CD14-positive monocyte (primary cell): ENCODE measurements around the gene SCUBE1. TPM values are rescaled to one million over a fixed set of nuclear protein-coding genes. Genes with fewer than 3 reads are reported as not detected.

ENCODE experiments used
- DNase-seq, 3 donors: peaks; one replicate each; pipeline ENCODE4 v3.0.0-alpha.2; 2011 to 2022
- H2AFZ ChIP-seq: 2 replicates; pipeline ENCODE4 v1.6.0; 2012; ENCODE audit warnings: mild to moderate bottlenecking, low read depth, low read length, inconsistent platforms; ENCODE audit not compliant: insufficient read depth, poor library complexity, severe bottlenecking
- H3K27ac ChIP-seq, 2 donors: 1 replicate in 1 of 2; 2 replicates in 1 of 2; pipeline ENCODE4 v1.5.1; 2012 to 2013; ENCODE audit warnings: low read length in 2 of 2, control low read depth in 1 of 2, inconsistent platforms in 1 of 2, low read depth in 1 of 2, mild to moderate bottlenecking in 1 of 2
- H3K27me3 ChIP-seq, 2 donors: one replicate each; pipeline versions ENCODE4 v1.6.0 to v1.6.1; 2011 to 2013; ENCODE audit warnings: low read length in 2 of 2; ENCODE audit not compliant: control insufficient read depth in 2 of 2, insufficient read depth in 2 of 2
- H3K36me3 ChIP-seq, 2 donors: replicated peaks in 1 of 2; 1 replicate in 1 of 2; 2 replicates in 1 of 2; pipeline versions ENCODE4 v1.5.1 to v1.6.1; 2012 to 2013; ENCODE audit warnings: low read length in 2 of 2, control low read depth in 1 of 2, inconsistent platforms in 1 of 2, mild to moderate bottlenecking in 1 of 2; ENCODE audit not compliant: insufficient read depth in 2 of 2, control insufficient read depth in 1 of 2
- H3K4me1 ChIP-seq, 2 donors: 1 replicate in 1 of 2; 2 replicates in 1 of 2; pipeline versions ENCODE4 v1.5.1 to v1.6.1; 2012 to 2013; ENCODE audit warnings: low read length in 2 of 2, control low read depth in 1 of 2, inconsistent platforms in 1 of 2, mild to moderate bottlenecking in 1 of 2, moderate library complexity in 1 of 2; ENCODE audit not compliant: insufficient read depth in 2 of 2, control insufficient read depth in 1 of 2
- H3K4me2 ChIP-seq: replicated peaks from 2 replicates; pipeline ENCODE3; 2012; ENCODE audit warnings: low read length, moderate library complexity, mild to moderate bottlenecking; ENCODE audit not compliant: poor library complexity, severe bottlenecking; ENCODE audit errors: extremely low read depth
- H3K4me3 ChIP-seq, 3 experiments: fragments of 200-600 bp in 1 of 3; sonication (generic) in 1 of 3; replicated peaks in 1 of 3; 1 replicate in 2 of 3; 2 replicates in 1 of 3; pipeline ENCODE4 v1.5.1; 2011 to 2013; ENCODE audit warnings: low read length in 3 of 3, mild to moderate bottlenecking in 3 of 3, control low read depth in 2 of 3, low read depth in 2 of 3, inconsistent platforms in 1 of 3, moderate library complexity in 1 of 3
- H3K79me2 ChIP-seq: 2 replicates; pipeline ENCODE4 v1.6.0; 2012; ENCODE audit warnings: mild to moderate bottlenecking, control low read depth, inconsistent platforms, low read length, moderate library complexity; ENCODE audit not compliant: insufficient read depth
- H3K9ac ChIP-seq: 2 replicates; pipeline ENCODE4 v1.6.0; 2017; ENCODE audit warnings: low read length, mild to moderate bottlenecking; ENCODE audit not compliant: insufficient read depth, poor library complexity, severe bottlenecking
- H3K9me3 ChIP-seq, 2 donors: replicated peaks in 1 of 2; 1 replicate in 1 of 2; 2 replicates in 1 of 2; pipeline versions ENCODE4 v1.5.1 to v1.6.1; 2012 to 2013; ENCODE audit warnings: low read length in 2 of 2, control low read depth in 1 of 2; ENCODE audit not compliant: control insufficient read depth in 1 of 2, insufficient read depth in 1 of 2
- H4K20me1 ChIP-seq: 2 replicates; pipeline ENCODE4 v1.6.0; 2012; ENCODE audit warnings: mild to moderate bottlenecking, low read length, control low read depth, moderate library complexity; ENCODE audit not compliant: insufficient read depth
- H3K27ac Mint-ChIP-seq, 7 donors: one replicate each; pipeline ENCODE4 v1.8.0; 2020; ENCODE audit warnings: mild to moderate bottlenecking in 7 of 7, mixed read lengths in 7 of 7, moderate library complexity in 6 of 7, inconsistent platforms in 2 of 7
- H3K27me3 Mint-ChIP-seq, 3 donors: one replicate each; pipeline ENCODE4 v1.8.0; 2021 to 2022; ENCODE audit warnings: low read depth in 3 of 3, mild to moderate bottlenecking in 3 of 3, mixed read lengths in 3 of 3, moderate library complexity in 3 of 3, inconsistent platforms in 1 of 3
- H3K36me3 Mint-ChIP-seq, 2 donors: one replicate each; pipeline ENCODE4 v1.8.0; 2020; ENCODE audit warnings: mixed read lengths in 2 of 2, inconsistent platforms in 1 of 2, mild to moderate bottlenecking in 1 of 2
- H3K4me1 Mint-ChIP-seq: one replicate; pipeline ENCODE4 v1.8.0; 2020; ENCODE audit warnings: mild to moderate bottlenecking, mixed read lengths
- H3K4me3 Mint-ChIP-seq, 2 donors: one replicate each; pipeline ENCODE4 v1.8.0; 2020; ENCODE audit warnings: mild to moderate bottlenecking in 2 of 2, mixed read lengths in 2 of 2, moderate library complexity in 1 of 2
- H3K9me3 Mint-ChIP-seq, 7 donors: one replicate each; pipeline ENCODE4 v1.8.0; 2020 to 2022; ENCODE audit warnings: mixed read lengths in 7 of 7, mild to moderate bottlenecking in 6 of 7, moderate library complexity in 6 of 7, inconsistent platforms in 2 of 7
- CTCF ChIP-seq: fragments of 200-600 bp; IDR thresholded peaks from one replicate; pipeline ENCODE4 v1.8.0; 2022; ENCODE audit warnings: antibody characterized with exemption, mild to moderate bottlenecking
- WGBS: methylation state at CpG from one replicate; pipeline ENCODE4 v1.1.5; 2013; ENCODE audit warnings: missing lambda C conversion rate; ENCODE audit not compliant: insufficient coverage; 5-methylcytosine and 5-hydroxymethylcytosine counted together
- intact Hi-C, 2 donors: fragments of 100-400 bp; cut with micrococcal nuclease; formaldehyde crosslinking; loops; one replicate each; pipeline versions ENCODE4 v1.15.0 to v1.15.1; 2023
- polyA plus RNA-seq, 3 donors: library from polyadenylated mRNA; depleted of rRNA in 1 of 3; unstranded in 2 of 3; stranded (reverse) in 1 of 3; fragments of 300-500 nt in 2 of 3; fragments of >200 nt in 1 of 3; fragmentation: Illumina TruSeq in 2 of 3; gene quantifications; 1 replicate in 2 of 3; 2 replicates in 1 of 3; pipeline ENCODE4 v1.2.3, GENCODE V29; 2012 to 2021

SCUBE1 gene
- polyA plus RNA-seq, 3 donors = 0.20 to 0.32 (median 0.26) TPM

- Histone ChIP-seq H3K4me1 (no peaks in the 10 kb centered on the region), H4K20me1 (no peaks in the 10 kb centered on the region), H3K79me2 (no peaks in the 10 kb centered on the region), H3K27me3 (no peaks in the 10 kb centered on the region), H3K36me3 (no peaks in the 10 kb centered on the region), H3K4me2 (no peak overlapping the region), H2AFZ (no peak overlapping the region), H3K27ac (no peak overlapping the region), H3K9ac (no peak overlapping the region), H3K9me3 (no peaks in the 10 kb centered on the region), H3K4me3 (no peak overlapping the region)
- Mint-ChIP-seq H3K27ac (no peak overlapping the region), H3K9me3 (peaks cover 0 to 1% (median 0%) of the 10 kb centered on the region in 7 donors), H3K4me1 (no peaks in the 10 kb centered on the region), H3K4me3 (no peak overlapping the region), H3K27me3 (peaks cover 0 to 11% (median 0%) of the 10 kb centered on the region in 3 donors), H3K36me3 (no peaks in the 10 kb centered on the region)
- intact Hi-C loops = no loop called here
- TF ChIP-seq CTCF = no peak
- WGBS = no CpG with 5 or more reads among the region's 3 CpGs
- no peak for DNase-seq
Observed at GRCh38 chr22:43331069-43331451, 12.1 kb downstream of the SCUBE1 start.

GRCh38 chr22:43330178-43331068 is 12.7 kb downstream of the SCUBE1 start:
- no peak overlapping the region for H3K9ac ChIP-seq
- H3K4me1 Mint-ChIP-seq = no peaks in the 10 kb centered on the region
- no peaks in the 10 kb centered on the region for H3K79me2 ChIP-seq
- intact Hi-C loops = no loop called here
- TF ChIP-seq CTCF = no peak
- H3K4me1 ChIP-seq = no peaks in the 10 kb centered on the region
- H2AFZ ChIP-seq = no peak overlapping the region
- no peaks in the 10 kb centered on the region for H3K36me3 ChIP-seq
- H3K4me3 Mint-ChIP-seq = no peak overlapping the region
- no peak overlapping the region for H3K27ac ChIP-seq
- H4K20me1 ChIP-seq = no peaks in the 10 kb centered on the region
- peaks cover 0 to 11% (median 1%) of the 10 kb centered on the region in 3 donors for H3K27me3 Mint-ChIP-seq
- H3K4me2 ChIP-seq = no peak overlapping the region
- no peak overlapping the region for H3K4me3 ChIP-seq
- no peaks in the 10 kb centered on the region for H3K36me3 Mint-ChIP-seq
- peak overlapping the region in 1 of 7 donors; percentile 32 for H3K27ac Mint-ChIP-seq
- H3K9me3 ChIP-seq = no peaks in the 10 kb centered on the region
- H3K9me3 Mint-ChIP-seq = peaks cover 0 to 1% (median 0%) of the 10 kb centered on the region in 7 donors
- DNase-seq = no peak
- WGBS = 53% methylated on average over 5 of the region's 7 CpGs
- no peaks in the 10 kb centered on the region for H3K27me3 ChIP-seq
